Measurements from ENCODE around the gene GIT1.

DNA sequence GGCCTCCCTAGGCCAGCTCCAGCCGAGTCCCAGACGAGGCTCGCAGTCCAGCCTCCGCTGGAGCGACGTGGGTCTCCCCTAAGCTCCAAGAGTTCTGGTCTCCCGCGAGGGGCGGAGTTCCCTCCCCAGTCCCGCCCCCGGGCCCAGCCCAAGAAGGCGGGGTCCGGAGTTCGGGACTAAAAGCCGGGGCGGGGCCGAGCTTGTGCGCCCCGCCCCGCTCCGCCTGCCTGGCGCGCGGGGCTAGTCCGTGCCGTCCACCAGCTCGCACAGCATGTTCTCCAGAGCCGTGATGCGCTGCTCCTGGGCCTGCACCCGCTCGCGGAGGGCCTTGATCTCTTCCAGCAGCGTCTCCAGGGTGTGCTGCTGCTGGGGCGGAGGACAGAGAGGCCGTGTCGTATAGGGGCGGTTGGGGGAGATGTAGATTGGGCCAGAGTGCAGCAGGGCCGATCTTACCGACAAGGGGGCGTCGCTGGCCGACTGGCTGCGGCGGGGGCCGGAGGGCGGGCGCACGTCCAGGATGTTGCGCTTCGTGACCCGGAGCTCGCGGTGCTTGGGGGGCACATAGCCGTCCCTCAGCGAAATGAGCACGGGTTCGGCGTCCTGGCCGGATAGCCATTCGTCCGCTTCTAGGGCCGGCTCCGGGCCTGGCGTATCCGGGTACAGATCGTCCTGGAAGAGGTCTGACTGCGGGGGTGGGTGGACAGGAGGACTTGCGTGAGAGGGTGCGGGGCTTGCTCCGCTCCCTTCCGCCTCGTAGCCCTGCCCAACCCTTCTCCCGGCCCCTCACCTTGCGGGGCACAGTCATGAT, 26.2 kb upstream of the GIT1 start:
- peak; percentile 76 to 81 (median 80) for TF ChIP-seq POLR2AphosphoS5 (IDR thresholded peaks at IDR 0.05)
- TF ChIP-seq POLR2A (IDR thresholded peaks at IDR 0.05) = peak; percentile 53
- TF ChIP-seq, protein P1, sequence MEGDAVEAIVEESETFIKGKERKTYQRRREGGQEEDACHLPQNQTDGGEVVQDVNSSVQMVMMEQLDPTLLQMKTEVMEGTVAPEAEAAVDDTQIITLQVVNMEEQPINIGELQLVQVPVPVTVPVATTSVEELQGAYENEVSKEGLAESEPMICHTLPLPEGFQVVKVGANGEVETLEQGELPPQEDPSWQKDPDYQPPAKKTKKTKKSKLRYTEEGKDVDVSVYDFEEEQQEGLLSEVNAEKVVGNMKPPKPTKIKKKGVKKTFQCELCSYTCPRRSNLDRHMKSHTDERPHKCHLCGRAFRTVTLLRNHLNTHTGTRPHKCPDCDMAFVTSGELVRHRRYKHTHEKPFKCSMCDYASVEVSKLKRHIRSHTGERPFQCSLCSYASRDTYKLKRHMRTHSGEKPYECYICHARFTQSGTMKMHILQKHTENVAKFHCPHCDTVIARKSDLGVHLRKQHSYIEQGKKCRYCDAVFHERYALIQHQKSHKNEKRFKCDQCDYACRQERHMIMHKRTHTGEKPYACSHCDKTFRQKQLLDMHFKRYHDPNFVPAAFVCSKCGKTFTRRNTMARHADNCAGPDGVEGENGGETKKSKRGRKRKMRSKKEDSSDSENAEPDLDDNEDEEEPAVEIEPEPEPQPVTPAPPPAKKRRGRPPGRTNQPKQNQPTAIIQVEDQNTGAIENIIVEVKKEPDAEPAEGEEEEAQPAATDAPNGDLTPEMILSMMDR (IDR thresholded peaks at IDR 0.05) = no peak

All from transverse colon (tissue), 4 donors.